GM18867 (cell line): ENCODE results near the gene SLC16A5.
"Not testable (repeated sequence)": the region's sequence is repeated elsewhere in the genome, so short reads cannot be mapped to it uniquely, and the experiment has no call there.

ENCODE experiments used
- ATAC-seq: cut with Tn5 transposase; IDR thresholded peaks from one replicate; pipeline ENCODE4 v1.9.1; 2021; ENCODE audit warnings: mild to moderate bottlenecking, moderate library complexity; ENCODE audit not compliant: unreplicated experiment

Gene SLC16A5, protein sequence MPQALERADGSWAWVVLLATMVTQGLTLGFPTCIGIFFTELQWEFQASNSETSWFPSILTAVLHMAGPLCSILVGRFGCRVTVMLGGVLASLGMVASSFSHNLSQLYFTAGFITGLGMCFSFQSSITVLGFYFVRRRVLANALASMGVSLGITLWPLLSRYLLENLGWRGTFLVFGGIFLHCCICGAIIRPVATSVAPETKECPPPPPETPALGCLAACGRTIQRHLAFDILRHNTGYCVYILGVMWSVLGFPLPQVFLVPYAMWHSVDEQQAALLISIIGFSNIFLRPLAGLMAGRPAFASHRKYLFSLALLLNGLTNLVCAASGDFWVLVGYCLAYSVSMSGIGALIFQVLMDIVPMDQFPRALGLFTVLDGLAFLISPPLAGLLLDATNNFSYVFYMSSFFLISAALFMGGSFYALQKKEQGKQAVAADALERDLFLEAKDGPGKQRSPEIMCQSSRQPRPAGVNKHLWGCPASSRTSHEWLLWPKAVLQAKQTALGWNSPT

DNA sequence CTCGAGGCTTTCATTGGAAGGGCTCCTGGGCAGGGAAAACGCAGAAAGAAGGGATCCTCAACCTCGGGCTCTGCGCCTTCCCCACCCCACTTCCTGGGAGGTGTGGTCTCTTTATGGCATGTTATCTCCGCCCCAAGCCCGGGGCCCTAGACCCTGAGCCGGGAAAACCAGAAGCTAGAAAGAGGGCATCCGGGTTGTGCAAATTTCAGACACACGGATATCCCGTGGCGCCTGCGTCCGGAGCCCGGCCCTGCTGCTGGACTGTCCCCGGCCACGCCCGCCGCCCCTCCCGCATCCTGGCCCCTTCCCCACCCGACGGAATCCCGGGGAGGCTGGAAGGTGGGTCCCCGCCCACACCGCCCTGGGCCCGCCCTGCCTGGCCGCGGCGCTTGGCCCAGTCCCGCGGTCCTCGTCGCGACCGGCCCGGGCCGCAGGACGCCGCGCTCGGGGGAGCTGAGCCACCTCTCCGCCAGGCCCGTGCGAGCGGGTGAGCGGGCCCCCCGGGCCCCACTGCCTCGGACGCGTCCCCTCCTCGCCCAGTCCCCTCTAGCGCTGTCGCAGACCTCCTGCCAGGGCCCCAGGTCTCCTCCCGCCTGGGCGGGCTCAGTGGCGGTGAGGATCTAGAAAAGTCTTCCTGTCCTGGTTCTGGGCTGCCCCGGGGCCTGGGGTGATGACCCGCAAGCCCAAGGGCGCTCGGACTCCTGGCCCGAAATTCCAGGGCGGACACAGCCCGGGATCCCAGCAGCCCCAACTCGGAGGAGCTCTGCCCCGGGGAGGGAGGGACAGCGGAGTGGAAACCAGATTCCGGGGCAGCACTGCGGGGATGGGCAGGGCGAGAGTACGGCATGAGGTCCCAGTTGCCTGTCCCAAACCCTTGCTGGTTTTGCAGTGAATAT is at the start of gene SLC16A5:
Gene SLC16A5, plus strand, starts transcription at position 397 of the 896 bp plus-strand sequence. CDS start 5,683 bp downstream, outside the sequence.
- no peak for ATAC-seq

DNA sequence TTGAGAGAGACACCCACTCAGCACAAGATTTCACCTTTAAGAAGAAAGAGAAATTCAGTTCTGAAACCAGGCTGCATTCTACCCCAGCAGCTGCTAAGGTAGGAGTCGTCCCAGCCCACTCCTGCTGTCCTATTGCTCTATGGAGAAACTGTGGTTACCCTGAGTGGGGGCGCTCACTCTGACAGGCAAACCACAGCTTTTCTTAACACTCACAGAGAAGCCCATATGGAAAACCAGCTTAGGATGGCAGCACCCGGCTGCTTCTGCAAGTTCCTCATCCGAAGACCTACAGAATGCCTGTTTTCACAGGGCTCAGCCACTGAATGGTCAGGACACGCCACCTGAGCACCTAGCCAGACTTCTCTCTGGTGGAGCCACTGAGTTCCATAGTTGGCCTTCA is 48.5 kb upstream of the SLC16A5 start:
- no peak for ATAC-seq

DNA sequence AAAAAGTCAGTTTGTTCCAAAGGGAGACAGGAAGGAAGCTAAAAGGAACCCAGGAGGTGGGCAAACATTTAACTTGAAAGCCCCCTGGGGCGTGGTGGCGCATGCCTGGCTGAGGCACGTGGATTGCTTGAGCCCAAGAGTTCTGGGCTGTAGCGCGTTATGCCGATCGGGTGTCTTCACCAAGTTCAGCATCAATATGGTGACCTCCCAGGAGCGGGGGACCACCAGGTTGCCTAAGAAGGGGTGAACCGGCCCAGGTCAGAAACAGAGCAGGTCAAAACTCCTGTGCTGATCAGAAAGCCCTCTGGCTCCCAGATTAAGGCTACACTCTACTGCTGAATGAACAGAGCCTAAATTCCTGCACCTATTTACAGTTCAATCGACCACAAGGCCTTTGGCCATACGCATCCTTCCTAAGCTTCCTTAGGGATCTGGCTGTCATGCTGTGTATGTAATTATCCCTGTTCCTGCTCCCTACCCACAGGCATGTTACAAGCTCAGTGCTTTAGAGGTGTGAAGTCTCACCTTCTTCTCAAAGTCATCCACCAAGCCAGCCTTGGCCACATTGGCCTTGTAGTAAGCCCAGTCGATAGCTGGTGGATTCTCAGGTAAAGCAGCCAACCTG is 46.0 kb upstream of the SLC16A5 start:
- no peak for ATAC-seq

DNA sequence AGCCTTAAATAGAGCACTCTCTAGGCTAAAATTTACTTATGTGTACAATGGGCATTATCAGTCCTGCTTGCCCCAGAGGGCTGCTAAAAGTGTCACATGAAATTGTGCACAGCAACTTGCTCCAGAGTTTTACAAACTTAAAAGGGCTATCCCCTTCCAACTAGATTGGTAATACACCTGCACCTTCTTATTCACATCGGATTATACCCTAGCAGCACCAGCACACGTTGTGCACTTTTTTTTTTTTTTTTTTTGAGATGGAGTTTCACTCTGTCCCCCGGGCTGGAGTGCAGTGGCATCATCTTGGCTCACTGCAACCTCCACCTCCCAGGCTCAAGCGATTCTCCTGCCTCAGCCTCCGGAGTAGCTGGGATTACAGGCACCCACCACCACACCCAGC is 44.0 kb upstream of the SLC16A5 start:
- ATAC-seq = not testable (repeated sequence)

DNA sequence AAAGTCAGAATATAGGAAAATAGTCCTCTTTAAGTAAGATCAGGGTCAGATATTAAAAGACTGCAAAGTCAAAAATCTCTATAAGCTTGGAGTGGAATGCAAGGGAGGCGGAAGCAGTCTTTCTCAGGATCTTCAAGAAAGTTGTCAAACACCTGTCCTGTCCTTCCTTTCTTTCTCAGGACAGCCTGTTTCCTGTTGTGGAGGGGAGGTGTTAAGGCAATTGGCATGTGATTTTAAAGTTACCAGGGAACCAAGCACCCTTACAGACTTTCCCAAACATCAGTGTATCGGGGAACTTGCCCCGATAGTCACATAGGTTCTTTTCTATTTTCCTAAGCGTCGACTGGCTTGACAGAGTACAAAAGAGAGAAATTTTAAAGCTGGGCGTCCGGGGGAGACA is 43.0 kb upstream of the SLC16A5 start:
- no peak for ATAC-seq

DNA sequence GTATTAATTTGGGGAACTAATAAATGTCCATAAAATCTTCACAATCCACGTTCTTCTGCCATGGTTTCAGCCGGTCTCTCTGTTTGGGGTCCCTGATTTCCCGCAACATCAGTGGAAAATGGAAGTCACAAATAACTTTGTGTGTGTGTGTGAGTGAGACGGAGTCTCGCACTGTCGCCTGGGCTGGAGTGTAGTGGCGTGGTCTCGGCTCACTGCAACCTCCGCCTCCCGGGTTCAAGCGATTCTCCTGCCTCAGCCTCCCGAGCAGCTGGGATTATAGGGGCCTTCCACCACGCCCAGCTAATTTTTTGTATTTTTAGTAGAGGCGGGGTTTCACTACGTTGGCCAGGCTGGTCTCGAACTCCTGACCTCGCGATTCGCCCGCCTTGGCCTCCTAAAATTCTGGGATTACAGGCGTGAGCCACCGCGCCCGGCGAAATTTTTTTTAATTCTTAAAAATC is 41.8 kb upstream of the SLC16A5 start:
- not testable (repeated sequence) for ATAC-seq

DNA sequence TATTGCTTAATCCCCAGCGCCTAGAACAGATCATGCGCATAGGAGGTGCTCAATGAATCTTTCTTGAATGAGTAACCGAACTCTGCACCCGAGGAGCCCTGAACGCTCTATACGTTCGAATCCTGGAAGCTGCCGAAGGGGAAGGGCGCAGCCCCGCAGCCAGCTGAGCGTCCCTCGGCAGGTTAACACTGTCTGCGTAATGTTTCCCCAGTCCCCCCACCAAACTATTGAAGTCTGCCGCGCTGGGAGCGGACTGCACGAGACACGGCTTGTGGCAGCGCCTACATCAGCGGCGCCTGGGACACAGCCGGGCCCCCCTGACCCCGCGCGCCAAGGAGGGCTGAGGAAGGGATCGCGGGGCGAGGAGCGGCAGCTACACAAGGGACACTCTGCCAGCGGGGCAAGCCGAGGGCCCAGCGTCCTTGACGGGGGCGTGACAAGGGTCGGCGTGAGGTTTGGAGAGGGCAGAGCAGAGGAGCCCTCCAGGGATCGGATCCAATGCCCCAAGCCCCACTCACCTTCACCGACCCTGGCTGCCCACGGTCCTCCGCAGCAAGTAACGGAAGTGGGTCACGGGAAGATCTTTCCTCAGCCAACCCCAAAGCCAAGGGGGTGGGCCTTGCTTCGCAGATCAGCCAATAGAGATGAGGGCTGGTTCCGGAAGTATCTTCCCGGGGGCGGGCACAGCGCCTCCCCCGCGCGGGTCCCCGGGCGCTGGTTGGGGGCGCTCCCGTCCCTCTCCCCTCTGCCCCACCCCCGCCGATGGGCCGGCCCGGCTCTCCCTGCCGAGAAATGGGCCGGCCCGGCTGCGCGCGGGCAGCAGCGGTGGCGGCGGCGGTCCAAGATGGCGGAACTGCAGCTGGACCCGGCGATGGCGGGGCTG is 41.1 kb upstream of the SLC16A5 start, which contains the start of the genes ATP5PD and KCTD2:
Gene ATP5PD, minus strand, starts transcription at position 563 of the 883 bp plus-strand sequence. CDS start 4,319 bp downstream, outside the sequence.
Gene KCTD2, plus strand, starts transcription at position 819 of the 883 bp plus-strand sequence. Its CDS starts 26 bp downstream, at position 845.
- ATAC-seq = peak; percentile 92

DNA sequence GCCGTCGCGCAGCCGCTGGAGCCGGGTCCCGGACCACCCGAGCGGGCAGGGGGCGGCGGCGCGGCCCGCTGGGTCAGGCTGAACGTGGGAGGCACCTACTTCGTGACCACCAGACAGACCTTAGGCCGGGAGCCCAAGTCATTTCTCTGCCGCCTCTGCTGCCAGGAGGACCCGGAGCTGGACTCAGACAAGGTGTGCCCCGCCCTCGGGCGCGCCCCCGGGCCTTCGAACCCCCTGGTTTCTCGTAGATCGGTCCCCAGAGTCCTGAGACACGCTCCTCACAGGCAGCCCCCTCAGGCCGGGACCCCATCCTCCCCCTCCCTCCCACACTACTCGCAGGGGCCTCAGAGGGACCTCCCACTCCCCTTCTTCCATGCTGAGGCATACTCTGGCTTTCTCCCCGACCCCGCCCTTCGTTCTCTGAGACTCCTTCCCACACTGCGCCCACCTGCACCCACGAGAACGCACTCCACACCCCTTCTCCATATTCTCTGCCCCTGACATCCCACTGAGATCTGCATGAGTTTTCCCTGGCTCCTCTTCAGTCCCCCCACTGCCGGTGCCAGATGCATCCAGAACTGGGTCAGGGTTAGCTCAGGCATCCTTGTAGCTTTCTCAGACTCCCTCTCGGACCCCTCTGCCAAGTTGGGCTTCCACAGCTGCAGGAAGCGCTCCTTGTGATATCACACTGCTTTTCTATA is 40.2 kb upstream of the SLC16A5 start:
- no peak for ATAC-seq

DNA sequence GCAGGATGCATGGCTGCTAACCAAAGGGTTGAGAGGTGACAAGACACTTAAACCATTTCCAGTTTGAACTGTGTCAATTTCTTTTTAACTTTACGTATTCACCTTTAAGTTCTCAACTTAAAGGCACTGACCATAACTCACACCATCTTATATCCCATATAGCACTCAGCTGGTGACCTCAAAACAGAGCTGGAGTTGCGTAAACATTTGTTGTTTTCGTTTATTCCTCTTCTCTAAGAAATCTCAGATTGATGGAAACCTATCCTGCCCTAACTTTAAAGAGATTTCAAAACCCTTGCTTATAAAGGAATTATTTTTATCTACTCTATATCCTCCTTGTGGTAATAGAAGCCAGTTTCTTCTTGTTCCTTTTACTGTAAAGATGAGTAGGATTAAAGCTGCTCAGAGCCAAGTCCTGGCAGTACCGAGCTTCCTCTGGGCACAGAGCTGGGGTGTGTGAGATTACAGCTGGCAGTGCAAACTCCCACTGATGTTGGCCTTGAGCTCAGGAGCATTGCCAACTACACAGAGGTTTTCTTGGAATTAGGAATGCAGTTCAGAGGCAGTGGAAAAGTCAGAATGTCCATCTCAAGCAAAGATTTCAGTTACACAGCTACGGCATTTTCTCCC is 39.4 kb upstream of the SLC16A5 start:
- ATAC-seq = no peak

DNA sequence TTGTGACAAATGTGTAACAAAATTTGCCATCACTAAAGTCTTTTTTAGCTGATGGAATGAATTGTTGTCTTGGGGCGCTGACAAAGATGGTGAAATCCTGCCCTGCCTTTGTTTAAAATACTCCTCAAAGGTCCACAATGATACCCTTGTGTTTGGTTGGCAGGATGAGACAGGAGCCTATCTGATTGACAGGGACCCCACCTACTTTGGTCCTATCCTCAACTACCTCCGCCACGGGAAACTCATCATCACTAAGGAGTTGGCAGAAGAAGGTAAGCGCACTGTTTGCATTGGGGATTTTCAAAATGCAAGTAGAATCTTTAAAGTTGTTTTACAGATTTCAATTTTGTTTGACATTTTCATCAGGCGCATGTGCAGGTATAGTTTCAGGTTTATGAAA is 38.7 kb upstream of the SLC16A5 start:
- no peak for ATAC-seq

DNA sequence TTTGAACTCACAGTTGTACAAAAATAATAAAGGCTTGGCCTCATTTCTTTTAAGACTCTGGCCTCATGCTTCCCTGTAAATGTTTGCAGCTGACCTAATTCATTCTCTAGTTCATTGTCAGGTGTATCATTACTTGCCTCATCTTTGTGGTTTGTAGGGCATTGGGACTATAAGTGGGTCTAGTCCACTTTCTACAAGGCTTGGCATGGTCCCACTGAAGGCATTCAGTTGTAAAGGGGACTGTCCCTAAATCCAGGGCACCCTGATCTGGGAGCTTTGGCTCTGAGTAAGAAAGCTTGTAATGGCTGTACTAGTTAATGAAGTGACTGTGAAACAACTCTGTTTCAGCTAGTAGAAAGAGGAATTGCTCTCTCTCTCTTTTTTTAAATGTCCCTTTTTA is 38.0 kb upstream of the SLC16A5 start:
- no peak for ATAC-seq

DNA sequence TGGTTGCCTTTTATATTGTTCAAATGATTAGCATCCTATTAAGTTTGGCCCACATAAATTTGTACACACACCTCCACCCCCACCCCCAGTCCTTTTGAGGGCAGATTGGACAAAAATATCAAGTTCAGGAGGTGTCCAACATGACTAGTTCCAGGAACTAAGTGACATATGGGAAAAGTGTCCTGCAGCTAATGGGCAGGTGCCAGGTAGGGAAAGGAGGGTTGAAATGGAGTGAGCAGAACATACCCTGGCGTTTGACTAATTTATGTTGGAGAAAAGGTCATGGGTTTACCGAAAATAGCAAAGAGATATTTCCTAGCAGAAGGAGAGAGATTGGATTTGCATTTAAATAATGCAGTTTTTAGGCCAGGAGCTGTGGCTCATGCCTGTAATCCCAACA is 35.8 kb upstream of the SLC16A5 start:
- ATAC-seq = no peak

DNA sequence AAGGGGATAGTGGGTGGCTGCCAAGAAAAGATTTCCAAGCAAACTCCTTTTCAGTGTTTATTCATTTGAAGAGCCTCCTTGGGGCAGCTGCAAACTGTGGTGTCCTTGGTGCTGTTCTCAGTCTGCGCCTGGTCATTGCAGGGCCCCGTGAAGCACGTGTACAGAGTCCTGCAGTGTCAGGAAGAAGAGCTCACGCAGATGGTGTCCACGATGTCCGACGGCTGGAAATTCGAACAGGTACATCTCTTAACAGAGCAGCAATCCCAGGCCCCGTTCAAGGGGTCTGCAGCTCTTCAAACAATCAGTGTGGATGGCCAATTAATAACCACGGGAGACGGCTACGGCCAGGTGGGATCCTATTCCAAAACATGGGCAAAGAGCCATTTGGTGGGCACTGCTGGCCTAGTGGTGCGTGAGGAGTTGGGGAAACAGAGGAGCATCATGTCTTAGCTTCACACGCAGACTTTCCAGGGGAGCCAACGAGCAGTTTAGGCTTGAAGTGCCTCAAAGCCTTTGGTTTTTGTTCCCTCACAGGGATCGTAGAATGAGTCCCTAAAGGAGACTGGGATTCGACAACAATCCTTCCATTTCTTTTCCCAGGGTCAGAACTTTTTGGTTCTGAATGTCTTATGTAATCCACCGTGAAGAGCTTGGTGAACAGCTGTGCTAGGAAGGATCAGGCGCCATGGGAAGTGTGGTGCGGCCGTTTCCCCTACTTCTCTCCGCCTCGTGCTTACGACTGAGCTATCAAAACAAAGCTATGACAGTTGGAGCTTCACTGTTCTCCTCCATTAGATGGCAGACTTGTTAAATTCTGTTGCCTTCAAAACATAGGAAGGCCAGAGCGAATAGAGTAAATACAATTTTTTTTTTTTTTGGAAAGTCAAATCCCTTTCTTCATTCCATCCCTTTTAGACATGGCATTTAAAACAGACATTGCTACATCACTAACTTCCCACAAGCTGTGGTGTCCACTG is 28.1 kb upstream of the SLC16A5 start:
- no peak for ATAC-seq

DNA sequence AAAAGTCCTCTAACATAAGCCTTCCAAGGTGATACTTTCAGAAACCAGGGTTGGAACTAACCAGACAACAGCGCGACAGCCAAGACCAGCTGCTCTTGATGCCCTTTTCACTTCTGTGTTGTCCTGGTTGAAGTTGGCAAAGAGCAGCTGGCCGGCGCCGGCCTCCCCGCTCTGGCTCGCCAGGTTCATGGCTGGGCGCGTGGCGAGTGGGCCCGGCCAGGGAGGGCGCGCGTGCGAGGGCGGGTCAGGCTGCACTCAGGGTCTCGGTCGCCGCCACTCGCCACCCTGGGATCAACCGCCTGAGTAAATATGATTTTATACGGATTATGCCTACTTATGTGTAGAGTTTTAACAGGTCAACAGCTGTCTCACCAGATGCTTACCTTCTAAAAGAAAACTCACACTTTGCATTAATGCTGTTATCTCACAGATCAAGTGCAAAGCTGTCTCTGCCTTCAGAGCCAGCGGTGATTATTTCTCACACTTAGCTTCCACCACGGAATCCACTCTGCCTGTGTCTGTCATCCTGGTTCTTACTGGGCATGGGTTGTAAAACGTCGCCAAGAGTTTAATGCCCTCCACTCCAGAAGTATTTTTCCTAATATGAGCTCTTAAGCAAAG is 27.2 kb upstream of the SLC16A5 start:
- ATAC-seq = no peak

DNA sequence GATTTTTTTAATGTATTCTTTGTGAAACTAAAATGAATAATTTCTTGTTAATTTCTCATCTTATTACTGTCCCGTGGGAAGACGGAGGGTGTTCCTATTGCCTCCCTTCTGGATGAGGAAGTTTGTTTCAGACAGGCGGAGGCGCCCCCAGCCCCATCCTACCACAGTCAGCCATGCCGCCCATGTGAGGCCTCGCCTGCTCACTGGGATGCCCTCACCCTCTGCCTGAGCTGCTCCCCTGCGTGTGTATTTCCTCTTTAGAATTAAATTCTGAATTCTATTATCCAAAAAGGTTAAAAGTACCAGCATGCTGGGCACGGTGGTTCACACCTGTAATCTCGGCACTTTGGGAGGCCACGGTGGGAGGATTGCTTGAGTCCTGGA is 26.7 kb upstream of the SLC16A5 start:
- ATAC-seq = no peak

DNA sequence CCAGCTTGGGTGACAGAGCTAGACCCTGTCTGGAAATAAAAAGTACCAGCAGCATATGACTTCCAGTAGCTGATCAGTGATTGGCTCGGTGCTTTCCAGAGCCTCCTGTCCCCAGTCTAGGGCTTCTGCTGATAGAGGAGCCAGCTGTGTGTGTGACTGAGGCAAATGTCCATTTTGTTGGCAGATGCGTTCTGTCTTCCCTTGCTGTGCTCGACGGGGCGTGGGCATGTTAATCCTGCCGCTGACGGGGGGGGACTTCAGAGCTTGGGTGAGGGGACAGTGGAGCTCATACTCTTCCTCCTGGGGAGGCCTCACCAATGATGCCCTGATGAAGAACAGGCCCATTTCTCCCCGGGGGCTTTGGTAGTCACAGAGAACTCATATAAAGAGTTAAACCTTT is 26.1 kb upstream of the SLC16A5 start:
- no peak for ATAC-seq

DNA sequence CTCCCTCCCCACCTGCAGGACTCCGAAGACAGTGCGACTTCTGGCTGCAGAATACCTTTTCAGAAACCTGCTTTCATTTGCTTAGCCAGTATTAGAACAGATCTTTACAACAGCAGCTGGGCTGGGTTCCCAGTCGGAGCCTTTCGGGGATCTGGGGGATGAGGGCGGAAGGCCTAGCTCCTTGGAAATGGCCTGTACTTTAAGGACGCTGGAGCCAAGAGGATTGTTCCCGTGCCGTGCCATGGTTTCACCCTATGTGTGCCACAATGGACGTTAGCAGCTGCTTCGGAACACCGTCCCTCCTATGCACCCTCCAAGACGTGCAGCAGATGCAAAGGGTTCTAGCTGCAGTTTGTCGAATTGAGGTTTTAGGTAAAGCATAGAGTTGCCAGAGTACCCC is 24.6 kb upstream of the SLC16A5 start:
- no peak for ATAC-seq
